HG03159 (cell line): ENCODE data around the gene ABCC1.
"Not testable (repeated sequence)": the region's sequence is repeated elsewhere in the genome, so short reads cannot be mapped to it uniquely, and the experiment has no call there.

Experiments
- ATAC-seq: cut with Tn5 transposase; IDR thresholded peaks from one replicate; pipeline ENCODE4 v1.9.1; 2021; ENCODE audit warnings: mild to moderate bottlenecking, moderate library complexity; ENCODE audit not compliant: unreplicated experiment

ABCC1 gene

GRCh38 chr16:16104132-16104803 lies 154.9 kb downstream of the ABCC1 start:
- ATAC-seq = not testable (repeated sequence)

DNA sequence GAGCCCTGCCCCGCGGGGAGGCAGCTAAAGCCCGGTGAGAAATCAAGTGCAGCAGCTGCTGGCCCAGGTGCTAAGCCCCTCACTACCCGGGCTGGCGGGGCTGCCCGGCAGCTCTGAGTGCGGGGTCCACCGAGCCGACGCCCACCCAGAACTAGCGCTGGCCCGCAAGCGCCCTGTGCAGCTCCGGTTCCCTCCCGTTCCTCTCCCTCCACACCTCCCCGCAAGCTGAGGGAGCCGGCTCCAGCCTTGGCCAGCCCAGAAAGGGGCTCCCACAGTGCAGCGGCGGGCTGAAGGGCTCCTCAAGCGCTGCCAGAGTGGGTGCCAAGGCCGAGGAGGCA lies 155.4 kb downstream of the ABCC1 start:
- not testable (repeated sequence) for ATAC-seq

DNA sequence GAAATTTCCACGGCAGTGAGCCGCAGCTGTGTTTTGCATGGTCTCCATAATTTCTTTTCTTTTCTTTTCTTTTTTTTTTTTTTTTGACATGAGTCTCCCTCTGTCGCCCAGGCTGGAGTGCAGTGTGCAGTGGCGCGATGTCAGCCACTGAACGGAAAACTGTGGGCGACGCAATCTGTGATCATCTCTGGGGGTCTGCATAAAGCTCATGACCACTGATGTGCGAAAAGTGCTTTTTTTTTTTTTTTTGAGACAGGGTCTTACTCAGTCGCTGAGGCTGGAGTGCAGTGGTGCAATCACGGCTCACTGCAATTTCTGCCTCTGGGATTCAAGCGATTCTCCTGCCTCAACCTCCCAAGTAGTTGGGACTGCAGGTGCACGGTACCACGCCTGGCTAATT lies 156.2 kb downstream of the ABCC1 start:
- ATAC-seq = no peak

DNA sequence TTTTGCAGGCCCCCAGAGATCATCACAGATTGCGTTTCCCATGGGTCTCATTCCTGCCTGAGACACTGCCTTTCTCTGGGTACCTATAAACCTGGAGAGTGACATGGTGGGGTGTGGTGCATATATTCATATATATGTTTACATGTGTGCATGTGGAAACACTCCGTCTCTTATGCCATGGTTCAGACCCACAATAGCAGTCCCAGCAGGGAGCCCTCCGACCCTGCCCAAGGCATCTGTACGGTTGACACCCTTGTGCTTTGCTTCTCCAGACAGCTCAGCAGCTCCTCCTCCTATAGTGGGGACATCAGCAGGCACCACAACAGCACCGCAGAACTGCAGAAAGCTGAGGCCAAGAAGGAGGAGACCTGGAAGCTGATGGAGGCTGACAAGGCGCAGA lies 157.1 kb downstream of the ABCC1 start:
- ATAC-seq = no peak

DNA sequence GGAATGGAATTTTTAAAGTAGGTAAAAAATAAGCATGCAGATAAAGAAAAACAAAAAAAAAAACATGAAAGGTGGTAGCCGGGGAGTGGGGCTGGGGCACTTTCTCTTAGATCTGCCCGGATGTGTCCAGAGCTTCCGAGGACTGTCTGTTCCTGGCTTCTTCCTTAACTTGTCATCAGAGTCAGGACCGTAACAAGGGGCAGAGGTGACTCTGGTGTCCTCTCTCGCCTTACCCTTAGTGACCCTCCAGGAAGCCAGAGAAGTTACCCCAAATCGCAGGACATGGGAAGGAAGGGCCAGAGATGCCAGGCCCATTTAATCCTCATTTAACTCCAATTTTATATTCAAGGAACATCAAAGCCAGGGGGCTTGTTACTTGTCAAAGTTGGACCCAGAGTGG lies 158.4 kb downstream of the ABCC1 start:
- ATAC-seq = no peak

GRCh38 chr16:16108759-16109158 lies 159.3 kb downstream of the ABCC1 start:
- ATAC-seq = no peak

DNA sequence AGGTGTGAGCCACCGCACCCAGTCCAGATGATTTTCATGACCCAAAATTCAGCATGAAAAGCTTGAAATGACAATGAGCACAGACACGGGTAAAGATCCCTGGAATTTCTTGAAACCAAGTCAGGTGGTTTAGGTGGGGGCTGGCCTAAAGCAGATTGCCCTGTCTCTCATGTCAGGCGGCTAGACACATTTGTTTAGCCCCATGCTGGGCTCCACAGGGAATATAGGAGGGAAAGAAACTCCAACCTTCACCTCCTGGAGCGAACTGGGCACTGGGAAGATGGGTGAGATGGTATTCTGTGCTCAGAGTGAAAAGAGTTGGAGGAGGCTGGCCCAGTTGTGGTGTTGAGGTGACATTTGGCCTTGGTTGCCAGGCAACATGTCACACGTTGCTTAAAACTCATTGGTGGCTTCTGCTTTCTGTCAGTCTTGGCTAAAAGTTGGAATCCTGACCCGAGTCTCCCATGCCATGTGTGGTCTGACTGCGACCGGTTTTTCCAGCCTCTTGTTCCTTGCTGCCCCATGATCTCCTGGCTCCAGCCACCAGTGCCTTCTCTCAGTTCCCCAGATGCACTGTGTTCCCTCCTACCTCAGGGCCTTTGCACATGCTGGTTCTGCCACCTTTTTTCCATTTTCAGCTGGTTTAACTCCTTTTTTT lies 160.2 kb downstream of the ABCC1 start:
- ATAC-seq = no peak

- no peak for ATAC-seq
Measured at GRCh38 chr16:16110111-16110490, 160.7 kb downstream of the ABCC1 start.

DNA sequence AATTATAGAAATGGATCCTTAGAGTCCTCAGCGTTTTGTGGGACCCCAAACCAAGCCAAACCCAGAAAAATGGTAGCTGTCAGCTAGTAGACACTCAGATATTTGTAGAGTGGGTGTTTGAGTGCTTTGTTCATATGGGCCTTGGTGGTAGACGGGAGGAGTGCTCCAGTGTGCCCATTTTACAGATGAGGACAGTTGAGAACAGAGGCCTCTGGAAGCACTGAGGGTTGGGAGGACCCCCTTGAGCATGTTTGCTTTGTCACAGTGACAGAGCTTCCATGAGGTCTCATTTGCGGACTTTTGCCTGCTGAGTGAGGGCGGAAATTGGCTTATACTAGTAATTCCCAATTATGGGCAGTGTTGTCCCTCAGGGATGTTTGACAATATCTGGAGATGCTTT lies 162.2 kb downstream of the ABCC1 start:
- ATAC-seq = no peak

GRCh38 chr16:16112450-16113053 lies 163.1 kb downstream of the ABCC1 start:
- ATAC-seq = no peak

DNA sequence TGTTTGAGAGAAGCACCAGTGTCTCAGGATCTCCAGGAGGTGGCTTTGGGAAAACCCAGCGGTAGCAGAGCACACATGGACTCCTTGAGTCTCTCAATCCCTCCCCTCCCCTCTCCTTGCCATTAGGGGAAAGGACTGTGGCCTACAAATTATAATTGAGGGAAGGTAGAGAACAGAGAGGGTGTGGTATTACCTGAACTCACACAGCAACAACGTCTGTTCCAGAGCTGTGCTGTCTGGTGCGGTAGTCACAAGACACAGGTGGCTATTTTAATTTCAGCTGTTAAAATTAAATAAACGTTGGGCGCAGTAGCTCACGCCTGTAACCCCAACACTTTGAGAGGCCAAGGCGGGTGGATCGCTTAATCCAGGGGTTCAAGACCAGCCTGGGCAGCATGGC lies 163.7 kb downstream of the ABCC1 start:
- ATAC-seq = no peak

- no peak for ATAC-seq
Measured at GRCh38 chr16:16116841-16117240, 167.4 kb downstream of the ABCC1 start.

DNA sequence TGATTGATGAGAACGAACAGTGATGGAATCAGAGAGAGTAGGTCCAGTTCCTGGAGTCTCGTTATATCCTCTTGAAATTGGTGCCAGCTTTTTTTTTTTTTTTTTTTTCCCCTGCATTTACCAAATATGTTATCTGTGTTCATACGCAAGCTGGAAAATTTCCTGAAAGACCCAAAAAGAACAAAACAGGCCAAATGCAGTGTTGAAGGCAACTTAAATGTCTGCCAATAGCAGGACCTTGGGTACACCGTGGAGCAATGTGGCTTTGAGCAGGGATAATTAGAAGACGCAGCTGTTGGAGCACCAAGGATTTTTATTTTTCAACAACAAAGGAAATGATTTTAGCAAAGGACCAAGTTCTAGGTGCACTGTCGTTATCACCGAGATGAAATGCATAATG lies 168.9 kb downstream of the ABCC1 start:
- no peak for ATAC-seq

DNA sequence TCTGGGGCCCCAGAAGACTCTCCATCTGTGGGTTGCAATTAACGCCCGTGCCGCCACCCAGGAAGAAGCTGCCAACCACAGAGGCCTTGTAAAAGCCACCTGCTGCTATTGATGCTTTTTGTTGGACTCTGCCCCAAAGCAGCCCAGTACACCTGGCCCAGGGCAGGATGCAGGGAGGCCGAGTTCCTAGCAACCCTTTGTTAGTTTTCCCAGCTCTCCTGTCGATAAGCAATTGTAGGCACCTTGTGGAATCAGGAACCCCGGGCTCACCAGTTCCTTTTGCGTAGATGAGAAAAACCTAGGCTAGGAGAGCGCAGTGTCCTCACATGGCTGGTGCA lies 170.6 kb downstream of the ABCC1 start:
- ATAC-seq = no peak

DNA sequence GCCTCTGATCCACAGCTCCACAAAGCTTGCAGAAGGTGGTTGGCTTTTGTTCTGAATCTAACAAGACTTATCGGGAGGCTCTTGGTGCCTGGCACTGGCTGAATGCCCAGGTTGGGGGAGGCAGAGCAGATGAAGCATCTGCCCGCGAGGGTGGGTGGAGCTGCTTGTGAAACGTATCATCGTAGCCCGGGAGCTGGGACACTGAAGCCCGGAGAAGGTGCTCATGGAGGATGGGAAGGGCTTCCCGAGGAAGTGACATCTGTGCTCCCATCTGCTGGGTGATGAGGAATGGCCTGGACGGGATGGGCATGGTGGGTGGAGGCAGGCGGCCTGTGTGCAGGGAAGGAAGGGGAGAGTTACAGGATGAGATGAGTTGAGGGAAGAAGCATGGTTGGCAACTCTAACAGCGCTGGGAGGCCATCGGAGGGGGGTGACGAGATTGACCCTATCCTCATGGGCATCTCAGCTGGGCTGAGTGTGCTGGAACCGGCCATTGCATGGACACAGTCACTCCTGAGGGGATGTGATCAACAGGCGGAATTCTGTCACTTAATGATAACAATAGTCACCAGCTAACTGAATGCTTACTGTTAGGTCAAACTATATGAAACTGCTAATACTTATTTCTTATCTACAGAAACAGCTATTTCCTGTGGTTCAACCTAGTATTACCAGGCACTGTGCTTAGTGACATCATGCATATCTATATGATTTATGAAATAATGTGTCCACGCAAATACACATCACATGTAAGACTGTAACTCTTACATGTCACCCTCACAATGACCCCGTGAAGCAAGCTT lies 171.2 kb downstream of the ABCC1 start:
- no peak for ATAC-seq

DNA sequence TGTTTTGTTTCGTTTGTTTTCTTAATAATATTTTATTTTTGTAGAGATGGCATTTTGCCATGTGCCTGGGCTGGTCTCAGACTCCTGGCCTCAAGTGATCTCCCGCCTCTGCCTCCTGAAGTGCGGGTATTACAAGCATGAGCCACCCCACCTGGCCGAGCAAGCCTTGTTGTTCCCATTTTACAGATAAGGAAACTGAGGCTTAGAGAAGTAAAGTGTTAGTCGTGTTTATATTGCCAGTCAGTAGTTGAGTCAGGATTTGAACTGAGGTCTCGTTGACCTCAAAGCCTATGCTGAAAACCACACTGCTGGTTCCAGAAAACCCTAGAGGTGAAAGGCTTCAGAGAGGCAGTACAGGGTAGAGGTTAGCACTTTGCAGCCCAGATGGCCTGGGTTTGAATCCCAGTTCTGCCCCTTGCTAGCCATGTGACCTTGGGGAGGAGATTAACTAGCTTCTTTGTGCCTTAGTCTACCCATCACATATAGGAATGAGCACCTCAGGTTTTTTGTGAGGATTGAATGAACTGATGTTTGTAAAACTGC lies 171.8 kb downstream of the ABCC1 start:
- no peak for ATAC-seq

DNA sequence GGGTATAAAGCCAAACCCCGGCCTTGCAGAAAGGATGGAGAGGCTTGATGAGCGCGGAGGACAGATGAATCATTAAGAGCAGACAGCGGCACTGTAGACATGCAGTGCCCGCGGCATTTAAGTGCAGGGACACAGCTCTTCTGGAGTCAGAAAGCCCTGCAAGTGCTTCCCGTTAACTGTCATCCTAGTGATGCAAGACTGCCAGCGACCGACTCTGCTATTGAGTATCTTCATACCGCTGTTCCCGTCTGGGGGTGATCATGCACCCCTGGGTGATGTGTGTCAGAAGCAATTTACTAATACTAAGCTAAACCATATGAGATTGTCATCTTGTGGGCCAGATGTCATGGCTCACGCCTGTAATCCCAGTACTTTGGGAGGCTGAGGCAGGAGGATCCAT lies 172.8 kb downstream of the ABCC1 start:
- ATAC-seq = no peak

GRCh38 chr16:16124438-16124837 lies 175.0 kb downstream of the ABCC1 start:
- ATAC-seq = no peak

GRCh38 chr16:16124974-16125373 lies 175.6 kb downstream of the ABCC1 start:
- no peak for ATAC-seq

GRCh38 chr16:16126896-16127295 lies 177.5 kb downstream of the ABCC1 start:
- ATAC-seq = no peak

DNA sequence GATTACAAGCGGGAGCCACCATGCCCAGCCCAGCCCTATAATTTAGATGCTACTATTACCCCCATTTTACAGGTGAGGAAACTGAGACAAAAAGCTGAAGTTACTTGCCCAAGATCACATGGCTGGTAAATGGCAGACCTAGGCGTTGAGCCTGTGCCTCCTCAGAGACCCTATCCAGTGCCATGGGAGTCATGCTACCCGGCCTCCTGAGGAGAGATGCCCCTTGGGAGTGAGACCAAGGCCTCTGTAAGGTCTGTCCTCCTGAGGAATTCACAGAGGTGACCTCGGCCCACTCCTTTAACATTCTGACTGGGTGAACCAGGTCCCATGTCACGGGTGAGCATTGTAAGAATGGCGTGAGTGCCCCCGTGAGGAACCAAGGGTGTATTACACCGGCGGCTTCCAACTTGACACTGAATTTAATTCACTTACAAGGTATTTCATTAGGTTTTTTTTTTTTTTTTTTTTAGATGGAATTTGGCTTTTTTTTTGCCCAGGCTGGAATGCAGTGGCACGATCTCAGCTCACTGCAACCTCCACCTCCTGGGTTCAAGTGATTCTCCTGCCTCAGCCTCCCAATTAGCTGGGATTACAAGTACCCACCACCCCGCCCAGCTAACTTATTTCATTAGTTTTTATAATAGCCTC lies 178.2 kb downstream of the ABCC1 start:
- no peak for ATAC-seq
